H1 (cell line): ENCODE measurements around the gene KCNC3. TPM values are rescaled to one million over a fixed set of nuclear protein-coding genes. Genes with fewer than 3 reads are reported as not detected.

Source experiments
- CTCF ChIA-PET: fragments of 300-600 bp; sonication (Branson Sonifier 250); formaldehyde crosslinking; loops from one replicate; lab custom pipeline; 2021; ENCODE audit not compliant: partially characterized antibody; lab: Charles Lee
- POLR2A ChIA-PET: fragments of 300-600 bp; sonication (Branson Sonifier 250); formaldehyde crosslinking; loops from one replicate; lab custom pipeline; 2021; ENCODE audit warnings: inconsistent platforms; ENCODE audit not compliant: partially characterized antibody; lab: Charles Lee
- DNase-seq, 2 experiments: peaks; one replicate each; pipeline versions ENCODE4 v3.0.0 to v3.0.0-alpha.2; 2010 to 2022; ENCODE audit warnings: low spot score in 2 of 2, low read depth in 1 of 2, mixed read lengths in 1 of 2
- FAIRE-seq: peaks from 2 replicates; lab custom pipeline; 2011; peaks lifted over from hg19 to GRCh38; lab: Jason Lieb, UNC
- H2AFZ ChIP-seq: 2 replicates; pipeline ENCODE4 v1.8.1; 2012; ENCODE audit warnings: low read length, inconsistent platforms
- H2AK5ac ChIP-seq: 2 replicates; pipeline ENCODE4 v1.6.1; 2013; ENCODE audit warnings: low read depth, low read length
- H2BK120ac ChIP-seq: replicated peaks from 2 replicates; pipeline ENCODE3; 2013; ENCODE audit warnings: low read depth, low read length, inconsistent platforms
- H2BK12ac ChIP-seq: 2 replicates; pipeline ENCODE4 v1.6.1; 2013; ENCODE audit warnings: low read depth, low read length
- H2BK15ac ChIP-seq: 2 replicates; pipeline ENCODE4 v1.6.1; 2013; ENCODE audit warnings: low read length
- H2BK20ac ChIP-seq: 2 replicates; pipeline ENCODE4 v1.6.1; 2013; ENCODE audit warnings: low read length
- H2BK5ac ChIP-seq: 2 replicates; pipeline ENCODE4 v1.6.1; 2013; ENCODE audit warnings: low read depth, low read length
- H3K14ac ChIP-seq: 2 replicates; pipeline ENCODE4 v1.6.1; 2013; ENCODE audit warnings: inconsistent platforms; ENCODE audit not compliant: insufficient read length
- H3K18ac ChIP-seq: 2 replicates; pipeline ENCODE4 v1.6.1; 2013; ENCODE audit warnings: low read length; ENCODE audit errors: extremely low read depth
- H3K23ac ChIP-seq: 2 replicates; pipeline ENCODE4 v1.6.1; 2013; ENCODE audit warnings: inconsistent platforms; ENCODE audit not compliant: insufficient read length
- H3K23me2 ChIP-seq: 2 replicates; pipeline ENCODE4 v1.6.1; 2013; ENCODE audit warnings: low read depth, low read length
- H3K27ac ChIP-seq: 2 replicates; pipeline ENCODE4 v1.6.1; 2011; ENCODE audit warnings: low read depth, low read length, inconsistent platforms
- H3K27me3 ChIP-seq, 4 experiments: replicated peaks in 1 of 4; 1 replicate in 1 of 4; 2 replicates in 3 of 4; pipeline versions ENCODE4 v1.6.1 to v1.8.1; 2011 to 2013; ENCODE audit warnings: low read length in 3 of 4, mild to moderate bottlenecking in 3 of 4, inconsistent platforms in 2 of 4, mixed read lengths in 2 of 4, moderate library complexity in 1 of 4; ENCODE audit not compliant: control insufficient read depth in 3 of 4, insufficient read depth in 3 of 4; ENCODE audit errors: extremely low read depth in 1 of 4
- H3K36me3 ChIP-seq, 4 experiments: 2 replicates each; pipeline versions ENCODE4 v1.6.1 to v1.8.1; 2011 to 2013; ENCODE audit warnings: mild to moderate bottlenecking in 4 of 4, low read length in 3 of 4, moderate library complexity in 2 of 4, control low read depth in 1 of 4, inconsistent platforms in 1 of 4; ENCODE audit not compliant: insufficient read depth in 4 of 4, control insufficient read depth in 2 of 4
- H3K4ac ChIP-seq: replicated peaks from 2 replicates; pipeline ENCODE3; 2013; ENCODE audit warnings: low read length, low read depth, mixed read lengths, inconsistent platforms; ENCODE audit not compliant: insufficient read length
- H3K4me1 ChIP-seq, 4 experiments: replicated peaks in 1 of 4; 1 replicate in 1 of 4; 2 replicates in 3 of 4; pipeline versions ENCODE4 v1.6.1 to v1.8.1; 2011 to 2013; ENCODE audit warnings: low read length in 3 of 4, inconsistent platforms in 2 of 4, mixed read lengths in 1 of 4; ENCODE audit not compliant: insufficient read depth in 4 of 4, control insufficient read depth in 3 of 4
- H3K4me2 ChIP-seq, 2 experiments: 2 replicates each; pipeline versions ENCODE4 v1.6.1 to v1.8.1; 2011 to 2013; ENCODE audit warnings: low read depth in 2 of 2, low read length in 2 of 2, control low read depth in 1 of 2, inconsistent platforms in 1 of 2, mild to moderate bottlenecking in 1 of 2; ENCODE audit not compliant: insufficient read depth in 1 of 2
- H3K4me3 ChIP-seq, 4 experiments: fragments of 200-600, 300-600 bp in 1 of 4; sonication (generic), shearing (Covaris generic), sonication (Bioruptor Twin) in 1 of 4; 2 replicates each; pipeline versions ENCODE4 v1.5.1 to v1.8.1; 2011 to 2016; ENCODE audit warnings: low read length in 4 of 4, low read depth in 3 of 4, control low read depth in 2 of 4, inconsistent platforms in 2 of 4, mild to moderate bottlenecking in 2 of 4, mixed read lengths in 1 of 4, moderate library complexity in 1 of 4; ENCODE audit not compliant: insufficient read depth in 2 of 4; ENCODE audit errors: extremely low read depth in 1 of 4
- H3K56ac ChIP-seq: replicated peaks from 2 replicates; pipeline ENCODE3; 2013; ENCODE audit warnings: low read depth, mild to moderate bottlenecking, mixed read lengths, low read length, inconsistent platforms; ENCODE audit not compliant: insufficient read length
- H3K79me1 ChIP-seq: 2 replicates; pipeline ENCODE4 v1.6.1; 2013; ENCODE audit warnings: low read depth, low read length, control low read depth
- H3K79me2 ChIP-seq, 2 experiments: 2 replicates each; pipeline versions ENCODE4 v1.6.1 to v1.8.1; 2012 to 2013; ENCODE audit warnings: low read length in 2 of 2, mild to moderate bottlenecking in 2 of 2, inconsistent platforms in 1 of 2; ENCODE audit not compliant: insufficient read depth in 2 of 2, control insufficient read depth in 1 of 2
- H3K9ac ChIP-seq, 4 experiments: replicated peaks in 1 of 4; 1 replicate in 1 of 4; 2 replicates in 3 of 4; pipeline versions ENCODE4 v1.6.1 to v1.8.1; 2011 to 2013; ENCODE audit warnings: low read depth in 3 of 4, low read length in 3 of 4, control low read depth in 2 of 4, mild to moderate bottlenecking in 2 of 4, moderate library complexity in 2 of 4, inconsistent platforms in 1 of 4; ENCODE audit errors: extremely low read depth in 1 of 4
- H3K9me3 ChIP-seq, 2 experiments: 2 replicates each; pipeline versions ENCODE4 v1.6.1 to v1.8.1; 2012 to 2013; ENCODE audit warnings: mild to moderate bottlenecking in 2 of 2, moderate library complexity in 2 of 2, control low read depth in 1 of 2, inconsistent platforms in 1 of 2, low read depth in 1 of 2, low read length in 1 of 2, mixed read lengths in 1 of 2; ENCODE audit not compliant: insufficient read depth in 2 of 2
- H4K20me1 ChIP-seq, 2 experiments: replicated peaks in 1 of 2; 2 replicates each; pipeline versions ENCODE3 to v1.8.1; 2011 to 2013; ENCODE audit warnings: inconsistent platforms in 2 of 2, low read length in 2 of 2, mild to moderate bottlenecking in 1 of 2; ENCODE audit not compliant: insufficient read depth in 2 of 2, control insufficient read depth in 1 of 2
- H4K5ac ChIP-seq: 2 replicates; pipeline ENCODE4 v1.6.1; 2013; ENCODE audit warnings: low read length, low read depth, mixed read lengths, inconsistent platforms; ENCODE audit not compliant: insufficient read length
- H4K8ac ChIP-seq: 2 replicates; pipeline ENCODE4 v1.8.0; 2013; ENCODE audit warnings: mild to moderate bottlenecking, moderate library complexity, low read length, inconsistent platforms; ENCODE audit not compliant: insufficient read depth; ENCODE audit errors: extremely low read depth
- H4K91ac ChIP-seq: replicated peaks from 2 replicates; pipeline ENCODE3; 2013; ENCODE audit warnings: low read length, mixed read lengths, inconsistent platforms; ENCODE audit not compliant: insufficient read length
- CREB1 ChIP-seq: IDR thresholded peaks from 2 replicates; pipeline ENCODE4 v1.6.1; 2012; ENCODE audit warnings: inconsistent platforms
- JUN ChIP-seq: IDR thresholded peaks from 2 replicates; pipeline ENCODE4 v1.6.1; 2011; ENCODE audit warnings: low read depth, mild to moderate bottlenecking, improper control_type of control experiment, low read length
- KDM1A ChIP-seq: fragments of 200-600, 300-600 bp; sonication (generic); IDR thresholded peaks from 2 replicates; pipeline ENCODE4 v1.7.1; 2016; ENCODE audit warnings: mild to moderate bottlenecking, low read length, borderline replicate concordance
- NANOG ChIP-seq: IDR thresholded peaks from 2 replicates; pipeline ENCODE4 v1.6.1; 2011; ENCODE audit warnings: low read length, low read depth, mild to moderate bottlenecking, inconsistent platforms; ENCODE audit not compliant: insufficient read depth, poor library complexity, severe bottlenecking
- POLR2AphosphoS5 ChIP-seq: IDR thresholded peaks from 2 replicates; pipeline ENCODE4 v1.6.1; 2011; ENCODE audit warnings: low read depth, low read length
- RBBP5 ChIP-seq: IDR thresholded peaks from 2 replicates; pipeline ENCODE4 v1.7.1; 2012; ENCODE audit warnings: low read depth, mild to moderate bottlenecking, inconsistent platforms, low read length, moderate library complexity, borderline replicate concordance
- RFX5 ChIP-seq: IDR thresholded peaks from 2 replicates; pipeline ENCODE4 v1.6.1; 2011; ENCODE audit warnings: low read depth, low read length, improper control_type of control experiment, borderline replicate concordance
- SIX5 ChIP-seq: IDR thresholded peaks from 2 replicates; pipeline ENCODE4 v1.6.1; 2011; ENCODE audit warnings: mild to moderate bottlenecking, low read depth, low read length
- TEAD4 ChIP-seq: IDR thresholded peaks from 2 replicates; pipeline ENCODE4 v1.6.1; 2012; ENCODE audit warnings: low read depth, low read length, inconsistent platforms, mixed read lengths
- WGBS, 2 experiments: shearing (Covaris generic) in 1 of 2; methylation state at CpG; one replicate each; pipeline versions ENCODE4 v1.1.6 to v1.1.7; 2013 to 2015; ENCODE audit warnings: low lambda C conversion rate in 2 of 2, mixed read lengths in 2 of 2, inconsistent platforms in 1 of 2, low coverage in 1 of 2, missing lambda C conversion rate in 1 of 2; ENCODE audit not compliant: insufficient replicate concordance in 2 of 2, insufficient coverage in 1 of 2, insufficient read length in 1 of 2; ENCODE audit errors: extremely low coverage in 1 of 2, missing lambda C conversion rate in 1 of 2; 5-methylcytosine and 5-hydroxymethylcytosine counted together
- polyA plus RNA-seq, 7 experiments: library from polyadenylated mRNA; depleted of rRNA in 3 of 7; stranded (reverse) in 5 of 7; unstranded in 2 of 7; fragments of >200 nt in 5 of 7; fragments of 200-250 nt in 2 of 7; gene quantifications; 1 replicate in 5 of 7; 2 replicates in 1 of 7; 4 replicates in 1 of 7; pipeline versions ENCODE4 v1.2.1 to v1.2.3, GENCODE V29; 2011 to 2013; ENCODE audit warnings: missing spikeins in 2 of 7, mixed read lengths in 2 of 7
- total RNA-seq: library from RNA; stranded (reverse); fragmentation: NEBNext Ultra II Directional; extraction: Animal tissue kit (Norgen Biotek cat#: 25700); gene quantifications from 2 replicates; pipeline ENCODE4 v1.2.1, GENCODE V29; 2021

KCNC3 gene
- total and polyA plus RNA-seq, 2 of the 8 experiments (the other 6 are each of a cell fraction or from before 2014, with no cell fraction given) = 3.9 to 7.2 TPM

GRCh38 chr19:50286443-50286842 lies 42.7 kb downstream of the KCNC3 start:
- no peak overlapping the region for H2BK5ac ChIP-seq
- H3K18ac ChIP-seq = no peak overlapping the region
- no peak overlapping the region for H3K4ac ChIP-seq
- WGBS, 2 experiments = 94% methylated on average over 17 of the region's 18 CpGs; no CpG with 5 or more reads in 1 of the 2 experiments
- H3K4me1 ChIP-seq = 0 out of 7 replicates have a peak, but pooled peaks cover 0 to 3% (median 0%) of the 10 kb centered on the region in 4 experiments
- POLR2A ChIA-PET = interaction anchor here (1.5 kb wide), 1 partner anchor 14 kb away, joined by 4 read pairs; no protein-coding TSS in a partner anchor
- H3K36me3 ChIP-seq = peaks cover 2 to 31% (median 21%) of the 10 kb centered on the region in 4 experiments
- no peak overlapping the region for H4K8ac ChIP-seq
- no peak overlapping the region for H3K9ac ChIP-seq
- H2BK12ac ChIP-seq = no peak overlapping the region
- no peak for FAIRE-seq
- no peak overlapping the region for H4K91ac ChIP-seq
- no peak overlapping the region for H3K4me3 ChIP-seq
- H2AFZ ChIP-seq = no peak overlapping the region
- H3K14ac ChIP-seq = no peak overlapping the region
- H4K20me1 ChIP-seq = peaks cover 0 to 6% of the 10 kb centered on the region in 2 experiments
- DNase-seq = no peak
- H3K79me2 ChIP-seq = no peaks in the 10 kb centered on the region
- CTCF ChIA-PET = interaction anchor here (0.7 to 1.1 kb wide), 2 partner anchors 11 to 50 kb away, joined by 3 read pairs; no protein-coding TSS in a partner anchor
- TF ChIP-seq CREB1 (no peak), POLR2AphosphoS5 (no peak), TEAD4 (no peak), KDM1A (no peak), JUN (no peak), RFX5 (no peak), NANOG (no peak), SIX5 (no peak), RBBP5 (no peak)
- H3K27me3 ChIP-seq = no peaks in the 10 kb centered on the region
- no peak overlapping the region for H3K27ac ChIP-seq
- H2BK120ac ChIP-seq = no peak overlapping the region
- peaks cover 3% of the 10 kb centered on the region; the same call in 1 of the 2 replicates for H3K23me2 ChIP-seq
- H3K23ac ChIP-seq = no peak overlapping the region
- no peak overlapping the region for H2AK5ac ChIP-seq
- H4K5ac ChIP-seq = no peak overlapping the region
- H3K79me1 ChIP-seq = no peaks in the 10 kb centered on the region
- H3K4me2 ChIP-seq = no peak overlapping the region
- peaks cover 9 to 10% of the 10 kb centered on the region in 2 experiments; a peak in 2 of 4 replicates for H3K9me3 ChIP-seq
- no peak overlapping the region for H2BK15ac ChIP-seq
- H3K56ac ChIP-seq = no peak overlapping the region
- H2BK20ac ChIP-seq = no peak overlapping the region
